T-helper 22 cell (primary cell): Measurements from ENCODE around the gene HMCN1.

Experiments used
- DNase-seq: peaks from one replicate; pipeline ENCODE4 v3.0.0-alpha.2; 2020; ENCODE audit warnings: low read depth

HMCN1 gene

GRCh38 chr1:185804608-185805007 lies 70.4 kb downstream of the HMCN1 start:
- DNase-seq: no peak

DNA sequence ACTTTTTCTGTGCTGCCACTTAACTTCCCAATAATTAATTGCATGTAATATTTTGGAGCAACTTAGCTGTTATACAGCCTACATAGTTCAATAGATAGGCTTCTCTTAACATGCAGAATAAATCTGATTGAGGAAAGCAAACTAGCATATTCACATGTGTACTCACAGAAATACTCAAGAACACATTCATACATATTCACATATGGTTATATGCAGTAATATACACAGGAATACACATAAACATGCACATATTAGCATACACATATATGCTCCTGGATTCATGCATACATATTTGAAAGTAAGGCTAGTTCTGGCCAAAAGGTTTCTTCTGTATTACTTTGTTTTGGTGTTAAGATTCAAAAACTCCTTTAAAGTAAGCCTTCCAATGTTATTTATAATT lies 73.1 kb downstream of the HMCN1 start:
- no peak for DNase-seq

DNA sequence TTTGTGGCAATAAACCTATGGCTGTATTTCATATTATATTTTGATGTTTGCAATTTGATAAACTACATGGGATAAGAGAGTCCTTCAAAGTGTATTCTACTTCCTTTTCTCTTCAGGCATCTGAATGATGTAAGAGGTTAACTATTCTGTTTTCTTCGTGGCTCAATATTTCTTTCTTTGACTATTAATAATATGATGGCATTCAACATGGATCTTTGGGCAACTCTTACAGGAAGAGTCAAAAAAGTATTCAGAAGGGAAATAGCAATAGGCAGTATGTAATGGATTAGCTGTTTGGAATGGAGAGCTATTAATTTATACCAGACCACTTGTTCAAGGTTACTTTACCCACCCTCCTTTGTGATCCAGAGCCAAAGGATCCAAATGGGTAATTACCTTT lies 74.4 kb downstream of the HMCN1 start:
- no peak for DNase-seq

DNA sequence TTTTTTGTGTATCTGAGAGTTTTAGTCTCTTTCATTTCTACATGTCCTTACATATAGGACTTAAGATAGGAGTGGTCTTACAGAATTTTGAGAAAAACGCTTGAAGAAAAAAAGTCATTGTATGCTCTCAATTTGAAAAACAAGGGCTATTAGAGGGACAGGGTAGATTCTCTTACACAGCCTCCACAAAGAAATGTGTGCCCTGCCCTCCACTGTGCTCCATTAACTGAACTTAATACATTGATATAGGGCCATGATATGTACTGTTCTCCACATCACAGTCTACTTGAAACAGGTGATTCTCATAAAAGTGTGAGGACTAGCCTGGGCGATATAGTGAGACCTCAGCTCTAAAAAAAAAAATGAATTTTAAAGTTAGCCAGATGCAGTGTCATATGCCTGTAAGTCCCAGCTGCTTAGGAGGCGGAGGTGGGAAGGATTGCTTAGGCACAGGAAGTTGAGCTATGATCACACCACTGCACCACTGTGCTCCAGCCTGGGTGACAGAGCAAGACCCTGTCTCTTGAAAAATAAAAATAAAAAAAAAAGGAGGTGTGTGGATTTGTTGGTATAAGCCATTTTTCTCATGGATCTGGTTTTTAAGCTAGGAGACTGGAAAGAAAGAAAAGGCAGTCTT lies 77.0 kb downstream of the HMCN1 start:
- no peak for DNase-seq

DNA sequence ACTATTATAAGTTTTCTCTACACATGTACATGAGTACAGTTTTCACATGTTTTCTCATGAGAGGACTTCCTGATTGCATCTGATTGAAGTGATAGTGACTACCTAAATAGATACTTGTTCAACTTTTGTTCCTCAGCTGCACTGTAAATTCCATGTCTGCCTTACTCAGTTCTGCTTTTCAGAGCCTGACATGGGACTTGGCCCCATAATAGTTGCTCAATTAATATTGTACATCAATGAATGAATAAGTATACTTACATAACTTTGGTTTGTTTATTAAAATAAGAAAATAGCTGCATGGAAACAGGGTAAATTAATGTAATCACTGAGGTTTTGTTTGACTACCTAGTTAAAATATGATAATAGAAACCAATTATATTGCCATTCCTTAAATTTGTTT lies 78.7 kb downstream of the HMCN1 start:
- DNase-seq: no peak

GRCh38 chr1:185813401-185813979 lies 79.3 kb downstream of the HMCN1 start:
- DNase-seq: no peak

DNA sequence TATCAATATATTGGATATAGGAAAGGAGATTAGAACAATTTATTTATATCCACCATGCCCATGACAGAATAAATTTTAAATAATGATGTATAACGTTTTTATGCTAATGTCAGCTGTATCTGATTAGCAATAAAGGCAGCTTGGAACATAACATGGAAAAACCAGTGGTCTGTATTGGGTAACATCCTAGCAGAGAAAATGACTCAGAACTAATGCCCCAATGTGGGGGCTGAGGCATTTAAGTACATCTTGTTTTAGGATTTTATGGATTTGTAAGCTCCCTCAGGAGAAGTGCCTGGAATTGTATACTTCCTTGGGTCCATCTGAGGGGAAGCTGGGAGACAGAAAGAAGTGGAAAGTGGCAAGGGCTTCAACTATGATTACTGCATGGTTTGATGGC lies 82.3 kb downstream of the HMCN1 start:
- no peak for DNase-seq

DNA sequence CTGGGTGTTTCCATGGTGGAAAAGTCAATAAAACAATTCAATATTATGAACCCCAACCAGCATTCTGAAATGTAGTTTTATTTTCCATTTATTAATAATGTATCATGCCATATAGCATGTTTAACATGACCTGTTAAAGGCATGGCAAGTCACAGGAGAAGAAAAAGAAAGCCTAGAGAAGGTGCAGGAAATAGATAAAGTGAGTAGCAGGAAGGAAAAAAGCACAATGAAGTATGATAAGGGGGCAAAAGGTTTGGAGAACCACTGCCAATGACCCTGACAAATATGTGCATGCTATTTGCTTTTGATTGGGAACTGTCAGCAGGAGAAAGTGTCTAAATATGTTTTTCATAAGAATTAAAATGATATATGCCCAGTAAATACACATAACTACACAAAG lies 85.6 kb downstream of the HMCN1 start:
- no peak for DNase-seq

GRCh38 chr1:185821612-185822385 lies 87.6 kb downstream of the HMCN1 start:
- no peak for DNase-seq

DNA sequence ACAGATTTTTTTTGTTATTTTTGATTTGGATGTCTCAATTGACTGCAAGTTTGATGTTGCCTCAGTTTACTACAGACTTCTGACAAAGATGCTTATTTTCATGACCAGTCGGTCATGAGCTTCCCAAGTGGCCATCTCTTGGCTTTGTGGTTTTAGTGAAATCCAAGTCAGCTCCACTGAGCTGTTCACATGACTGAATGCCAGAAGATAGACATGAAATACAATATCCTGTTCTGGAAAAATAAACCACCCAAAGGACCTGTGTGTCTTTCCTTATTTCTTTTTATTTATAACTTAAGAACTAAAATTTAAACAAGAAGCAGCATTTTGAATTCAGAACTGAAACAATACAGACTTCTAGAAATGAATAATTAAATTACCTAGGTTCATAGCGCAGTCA lies 89.3 kb downstream of the HMCN1 start:
- DNase-seq: no peak

- DNase-seq: no peak
Measured at GRCh38 chr1:185824106-185824505, 89.9 kb downstream of the HMCN1 start.

DNA sequence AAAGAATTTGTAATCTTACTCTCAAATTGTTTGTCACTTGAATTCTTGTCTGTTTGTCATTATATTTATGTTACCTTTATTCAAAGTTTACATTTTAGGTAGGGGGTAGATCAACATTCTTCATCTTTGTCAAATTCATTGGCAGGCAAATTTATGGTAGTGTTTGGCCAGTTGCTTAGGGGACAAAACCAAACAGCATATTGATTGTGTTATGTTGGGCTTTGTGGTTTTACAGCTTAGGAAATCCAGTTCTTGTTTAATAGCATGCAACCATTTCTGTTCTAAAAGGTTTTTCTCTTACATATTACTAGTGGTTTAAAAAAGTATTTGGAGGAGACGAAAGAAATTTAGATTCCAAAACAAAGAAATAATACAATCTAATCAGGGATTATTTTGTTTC lies 91.4 kb downstream of the HMCN1 start:
- DNase-seq: no peak

- no peak for DNase-seq
Measured at GRCh38 chr1:185834371-185834905, 100.2 kb downstream of the HMCN1 start.

GRCh38 chr1:185835191-185835590 lies 101.0 kb downstream of the HMCN1 start:
- no peak for DNase-seq

- no peak for DNase-seq
Measured at GRCh38 chr1:185837711-185838110, 103.5 kb downstream of the HMCN1 start.

GRCh38 chr1:185838111-185838510 lies 103.9 kb downstream of the HMCN1 start:
- DNase-seq: no peak

- no peak for DNase-seq
Measured at GRCh38 chr1:185840880-185841279, 106.7 kb downstream of the HMCN1 start.

GRCh38 chr1:185843297-185843869 lies 109.2 kb downstream of the HMCN1 start:
- DNase-seq: no peak

DNA sequence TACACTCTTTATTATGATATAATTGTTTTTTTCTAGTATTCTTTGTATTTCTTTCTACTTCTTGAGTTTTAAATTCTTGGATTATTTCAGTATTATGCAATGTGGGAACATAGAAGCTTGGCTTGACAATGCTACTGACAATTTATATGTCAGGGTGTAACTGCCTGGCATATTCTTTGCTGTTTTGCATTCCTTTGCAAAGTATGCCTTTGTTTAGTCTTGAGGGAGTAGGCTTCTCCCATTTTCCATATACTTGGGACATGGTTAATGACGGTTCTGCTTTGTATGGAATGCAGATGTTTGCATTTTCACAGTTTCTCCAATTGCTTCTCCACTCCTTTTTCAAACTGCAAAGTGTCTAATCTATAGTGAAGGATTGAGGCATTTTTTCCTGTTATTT lies 109.8 kb downstream of the HMCN1 start:
- DNase-seq: no peak

DNA sequence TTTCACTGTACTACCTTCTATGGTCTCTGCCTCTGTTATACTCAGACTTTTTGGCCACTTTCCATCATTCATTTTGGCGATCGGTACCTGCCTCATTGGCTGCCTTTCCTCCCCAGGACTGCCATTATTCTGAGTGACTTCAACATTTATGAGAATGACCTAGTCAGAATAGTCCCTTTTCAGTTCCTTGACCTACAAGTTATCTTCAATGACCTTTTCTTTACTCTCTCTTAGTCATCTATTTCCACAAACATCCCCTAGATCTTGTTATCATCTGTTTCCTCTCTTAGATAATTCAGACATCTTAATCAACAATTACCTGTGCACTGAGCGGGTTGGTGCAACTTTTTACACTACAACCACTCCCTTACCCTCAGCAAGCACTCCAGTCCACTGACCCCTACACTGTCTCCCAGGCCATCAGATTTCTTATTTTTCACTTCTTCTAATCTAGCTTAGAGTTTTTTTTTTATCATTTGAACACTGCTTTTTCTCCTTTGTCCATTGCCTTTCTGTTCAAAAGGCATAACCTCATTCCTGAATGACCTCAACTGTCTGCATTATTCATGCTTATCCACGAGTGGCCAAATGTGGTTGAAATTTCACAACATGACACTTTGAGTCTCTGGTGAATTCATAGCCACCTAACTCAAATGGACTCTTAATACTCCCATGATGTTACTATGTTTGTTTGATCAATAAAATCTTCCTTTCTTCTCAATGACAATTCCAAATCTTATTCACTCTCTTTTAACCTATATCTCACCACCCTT lies 112.7 kb downstream of the HMCN1 start:
- no peak for DNase-seq

DNA sequence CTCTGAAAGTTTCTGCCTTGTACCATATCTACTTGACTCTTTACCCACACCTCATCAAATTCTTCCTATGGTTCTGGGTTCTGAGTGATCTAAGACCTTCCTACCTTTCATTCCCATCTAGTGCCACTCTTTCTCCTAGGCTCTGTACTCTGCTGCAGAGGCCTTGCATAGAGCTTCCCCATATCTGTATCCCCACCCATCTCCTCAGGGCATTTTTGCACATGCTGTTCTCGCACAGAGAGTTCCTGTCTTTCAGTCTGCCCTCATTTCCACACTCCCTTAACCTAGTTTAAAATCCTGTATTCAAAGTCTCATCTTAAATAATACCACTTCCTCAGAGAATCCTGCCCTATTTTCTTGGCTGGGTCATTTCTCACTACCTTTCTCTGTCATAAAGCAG lies 114.8 kb downstream of the HMCN1 start:
- DNase-seq: no peak

DNA sequence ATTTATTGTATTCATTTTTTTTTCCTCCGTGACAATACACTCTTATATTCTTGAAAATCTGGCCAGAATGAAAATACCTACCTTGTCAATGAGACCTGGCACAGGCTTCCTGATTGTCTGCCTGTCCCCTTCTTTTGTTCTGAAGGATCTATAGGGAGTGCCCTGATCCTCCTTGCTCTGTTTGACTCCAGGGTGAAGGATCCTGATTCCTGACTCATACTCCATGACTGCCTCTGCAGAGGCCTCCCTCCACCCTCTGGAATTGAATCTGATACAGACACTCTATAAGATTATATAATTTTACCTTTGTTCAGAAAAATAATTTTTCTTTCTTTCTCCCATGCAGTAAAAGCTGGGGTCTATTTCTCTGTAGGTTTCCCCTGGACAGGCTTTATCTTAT lies 116.2 kb downstream of the HMCN1 start:
- no peak for DNase-seq
